ENCODE data around the gene IFNGR2.

The IFNGR2 gene

GRCh38 chr21:33412832-33413519, 9.8 kb downstream of the IFNGR2 start:
- ChIA-PET POLR2A (interaction anchor here (1.0 kb wide), 1 partner anchor 9 kb away, joined by 5 read pairs; no protein-coding TSS in a partner anchor), CTCF (interaction anchor here (0.6 kb wide), 1 partner anchor 23 kb away, joined by 5 read pairs; no protein-coding TSS in a partner anchor)
- Histone ChIP-seq H3K4me1 (ENCODE audit: control insufficient read depth, insufficient read depth, low read length) (no peaks in the 10 kb centered on the region), H3K9me3 (ENCODE audit: control insufficient read depth, insufficient read depth, low read depth, low read length) (no peaks in the 10 kb centered on the region), H3K36me3 (ENCODE audit: control insufficient read depth in 2 of 2, insufficient read depth in 1 of 2, low read length in 2 of 2) (peaks cover 20 to 43% of the 10 kb centered on the region in 2 experiments), H3K4me3 (ENCODE audit: low read depth, low read length) (no peak overlapping the region), H3K27ac (ENCODE audit: extremely low read depth, low read depth, low read length) (no peak overlapping the region)
- no peak for TF ChIP-seq BCL11A (tag by site-specific recombination; IDR thresholded peaks at IDR 0.05; ENCODE audit: low read depth)
- TF ChIP-seq ZNF146 (tag by site-specific recombination; IDR thresholded peaks at IDR 0.05): no peak
- TF ChIP-seq ZNF426 (tag by site-specific recombination; IDR thresholded peaks at IDR 0.05): no peak
- no peak for TF ChIP-seq ZNF544 (tag by site-specific recombination; IDR thresholded peaks at IDR 0.05)
- TF ChIP-seq ZNF274 (IDR thresholded peaks at IDR 0.05; ENCODE audit: low read length): no peak
- TF ChIP-seq ZNF274 (tag by site-specific recombination; IDR thresholded peaks at IDR 0.05; ENCODE audit: borderline replicate concordance): no peak
- TF ChIP-seq ZNF354C (tag by site-specific recombination; IDR thresholded peaks at IDR 0.05; ENCODE audit: borderline replicate concordance, low read depth): no peak
- no peak for TF ChIP-seq ZNF776 (tag by site-specific recombination; IDR thresholded peaks at IDR 0.05; ENCODE audit: borderline replicate concordance)
- TF ChIP-seq ZIC2 (tag by site-specific recombination; IDR thresholded peaks at IDR 0.05): no peak
- TF ChIP-seq CTCF (tag by site-specific recombination; IDR thresholded peaks at IDR 0.05): no peak

GRCh38 chr21:33414068-33414467, 10.9 kb downstream of the IFNGR2 start:
- ChIA-PET POLR2A (no interaction called here), CTCF (interaction anchor here (0.6 to 1.3 kb wide), 2 partner anchors 213 to 217 kb away, joined by 3 to 4 read pairs; no protein-coding TSS in a partner anchor)
- H3K9me3 ChIP-seq (ENCODE audit: control insufficient read depth, insufficient read depth, low read depth, low read length): no peaks in the 10 kb centered on the region
- peaks cover 20 to 43% of the 10 kb centered on the region in 2 experiments for H3K36me3 ChIP-seq (ENCODE audit: control insufficient read depth in 2 of 2, insufficient read depth in 1 of 2, low read length in 2 of 2)
- H3K27ac ChIP-seq (ENCODE audit: extremely low read depth, low read depth, low read length): no peak overlapping the region
- H3K4me1 ChIP-seq (ENCODE audit: control insufficient read depth, insufficient read depth, low read length): no peaks in the 10 kb centered on the region
- no peak overlapping the region for H3K4me3 ChIP-seq (ENCODE audit: low read depth, low read length)
- TF ChIP-seq ZNF16 (tag by site-specific recombination; IDR thresholded peaks at IDR 0.05; ENCODE audit: low read depth): no peak
- TF ChIP-seq PRDM10 (tag by site-specific recombination; IDR thresholded peaks at IDR 0.05): no peak
- no peak for TF ChIP-seq ELK4 (IDR thresholded peaks at IDR 0.05; ENCODE audit: borderline replicate concordance, low read depth, low read length)
- TF ChIP-seq REST (tag by site-specific recombination; IDR thresholded peaks at IDR 0.05): no peak
- TF ChIP-seq ZFHX2 (tag by site-specific recombination; conservative IDR thresholded peaks at IDR 0.05): no peak
- no peak for TF ChIP-seq ZSCAN16 (tag by site-specific recombination; IDR thresholded peaks at IDR 0.05)
- no peak for TF ChIP-seq ZNF37A (tag by site-specific recombination; IDR thresholded peaks at IDR 0.05)
- TF ChIP-seq SP2 (tag by site-specific recombination; IDR thresholded peaks at IDR 0.05): no peak
- no peak for TF ChIP-seq ZNF211 (tag by site-specific recombination; IDR thresholded peaks at IDR 0.05; ENCODE audit: low read depth)
- no peak for TF ChIP-seq ZNF510 (tag by site-specific recombination; IDR thresholded peaks at IDR 0.05; ENCODE audit: insufficient replicate concordance)
- no peak for TF ChIP-seq ZNF501 (tag by site-specific recombination; IDR thresholded peaks at IDR 0.05)
- TF ChIP-seq YY2 (tag by site-specific recombination; IDR thresholded peaks at IDR 0.05): no peak
- no peak for TF ChIP-seq ZNF843 (tag by site-specific recombination; IDR thresholded peaks at IDR 0.05)
- TF ChIP-seq ZNF610 (tag by site-specific recombination; IDR thresholded peaks at IDR 0.05; ENCODE audit: borderline replicate concordance): no peak
